GM11168 (cell line): ENCODE data around the gene ENTR1.

Source experiments
- in situ Hi-C: fragments of 300-500 bp; cut with MboI; formaldehyde crosslinking; loops from one replicate; pipeline ENCODE4 v1.12.0; 2022; ENCODE audit warnings: low sequenced_read_pairs; ENCODE audit not compliant: unreplicated experiment

Gene ENTR1

GRCh38 chr9:136399176-136400037, 11.0 kb downstream of the ENTR1 start:
- in situ Hi-C loops: no loop called here

- in situ Hi-C loops: no loop called here
Observed at GRCh38 chr9:136398286-136398685, 12.1 kb downstream of the ENTR1 start.

- in situ Hi-C loops: no loop called here
Observed at GRCh38 chr9:136397643-136398042, 12.8 kb downstream of the ENTR1 start.

- in situ Hi-C loops: no loop called here
Observed at GRCh38 chr9:136396219-136396515, 14.2 kb downstream of the ENTR1 start.

GRCh38 chr9:136395345-136396218, 14.8 kb downstream of the ENTR1 start:
- in situ Hi-C loops: no loop called here

GRCh38 chr9:136395020-136395340, 15.4 kb downstream of the ENTR1 start:
- in situ Hi-C loops: no loop called here

GRCh38 chr9:136394312-136395019, 15.9 kb downstream of the ENTR1 start:
- in situ Hi-C loops: no loop called here

GRCh38 chr9:136393531-136393930, 16.9 kb downstream of the ENTR1 start:
- in situ Hi-C loops: no loop called here

GRCh38 chr9:136392538-136393449, 17.6 kb downstream of the ENTR1 start:
- in situ Hi-C loops: no loop called here

- in situ Hi-C loops: no loop called here
Observed at GRCh38 chr9:136391737-136392537, 18.5 kb downstream of the ENTR1 start.

GRCh38 chr9:136389396-136389795, 21.0 kb downstream of the ENTR1 start:
- in situ Hi-C loops: no loop called here

GRCh38 chr9:136387217-136387616, 23.2 kb downstream of the ENTR1 start:
- in situ Hi-C loops: no loop called here

- in situ Hi-C loops: no loop called here
Observed at GRCh38 chr9:136386018-136386417, 24.4 kb downstream of the ENTR1 start.

GRCh38 chr9:136385015-136385414, 25.4 kb downstream of the ENTR1 start:
- in situ Hi-C loops: no loop called here

- in situ Hi-C loops: no loop called here
Observed at GRCh38 chr9:136383436-136383835, 27.0 kb downstream of the ENTR1 start.

GRCh38 chr9:136381966-136382513, 28.4 kb downstream of the ENTR1 start:
- in situ Hi-C loops: no loop called here

- in situ Hi-C loops: no loop called here
Observed at GRCh38 chr9:136381311-136381710, 29.1 kb downstream of the ENTR1 start.

- in situ Hi-C loops: no loop called here
Observed at GRCh38 chr9:136380381-136380780, 30.0 kb downstream of the ENTR1 start.

- in situ Hi-C loops: no loop called here
Observed at GRCh38 chr9:136379891-136380290, 30.5 kb downstream of the ENTR1 start.
